GM18511 (cell line): ENCODE data around the gene IFNK.
"Not testable (repeated sequence)": the region's sequence is repeated elsewhere in the genome, so short reads cannot be mapped to it uniquely, and the experiment has no call there.

Experiments
- ATAC-seq: cut with Tn5 transposase; IDR thresholded peaks from one replicate; pipeline ENCODE4 v1.9.1; 2021; ENCODE audit warnings: mild to moderate bottlenecking, moderate library complexity; ENCODE audit not compliant: unreplicated experiment

IFNK gene, protein sequence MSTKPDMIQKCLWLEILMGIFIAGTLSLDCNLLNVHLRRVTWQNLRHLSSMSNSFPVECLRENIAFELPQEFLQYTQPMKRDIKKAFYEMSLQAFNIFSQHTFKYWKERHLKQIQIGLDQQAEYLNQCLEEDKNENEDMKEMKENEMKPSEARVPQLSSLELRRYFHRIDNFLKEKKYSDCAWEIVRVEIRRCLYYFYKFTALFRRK

DNA sequence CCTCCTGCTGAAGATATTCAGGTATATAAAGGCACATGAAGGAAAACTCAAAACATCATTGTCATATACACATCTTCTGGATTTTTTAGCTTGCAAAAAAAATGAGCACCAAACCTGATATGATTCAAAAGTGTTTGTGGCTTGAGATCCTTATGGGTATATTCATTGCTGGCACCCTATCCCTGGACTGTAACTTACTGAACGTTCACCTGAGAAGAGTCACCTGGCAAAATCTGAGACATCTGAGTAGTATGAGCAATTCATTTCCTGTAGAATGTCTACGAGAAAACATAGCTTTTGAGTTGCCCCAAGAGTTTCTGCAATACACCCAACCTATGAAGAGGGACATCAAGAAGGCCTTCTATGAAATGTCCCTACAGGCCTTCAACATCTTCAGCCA, at the start of gene IFNK:
Gene IFNK, plus strand, starts transcription at position 55 of the 400 bp plus-strand sequence. Its CDS starts 47 bp downstream, at position 102.
- ATAC-seq = no peak

DNA sequence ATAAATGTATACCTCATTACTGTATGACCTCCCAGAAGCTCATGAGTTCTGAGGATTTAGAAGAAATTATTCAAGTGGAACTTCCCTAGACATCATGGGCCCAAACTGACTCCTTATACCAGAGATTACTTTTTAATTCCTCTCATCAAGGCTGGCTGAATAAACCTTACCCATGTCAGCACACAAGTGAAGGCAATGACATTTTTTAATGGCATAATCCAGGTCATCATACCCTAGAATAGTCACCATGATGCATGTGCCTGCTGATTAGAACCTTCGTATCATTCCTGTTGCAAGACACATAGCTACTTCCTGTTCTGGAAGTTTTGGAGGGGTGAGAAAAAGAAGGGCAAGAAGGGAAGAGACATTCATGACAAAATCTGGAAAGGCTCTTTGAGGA, 49.8 kb upstream of the IFNK start:
- no peak for ATAC-seq

DNA sequence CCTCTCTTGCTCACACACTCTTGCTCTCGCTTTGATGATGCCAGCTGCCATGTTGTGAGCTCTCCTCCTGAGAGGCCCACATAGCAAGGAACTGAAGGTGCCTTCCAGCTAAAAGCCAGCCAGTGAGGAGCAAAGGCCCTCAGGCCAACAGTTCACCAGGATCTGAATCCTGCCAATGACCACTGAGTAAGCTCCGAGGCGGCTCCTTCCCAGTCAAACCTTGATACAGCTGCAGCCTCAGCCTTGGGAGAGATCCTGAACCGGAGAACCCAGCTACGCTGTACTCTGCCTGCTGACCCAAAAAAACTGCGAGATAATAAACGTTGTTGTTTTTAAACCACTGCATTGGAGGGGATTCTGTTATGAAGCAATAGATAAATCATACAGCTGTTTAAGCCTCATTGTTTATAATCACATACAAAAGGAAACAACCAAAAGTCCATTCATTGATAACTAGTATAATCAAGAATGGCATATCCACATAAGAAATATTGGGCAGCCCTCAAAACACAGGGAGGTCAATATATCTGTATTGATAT, 49.0 kb upstream of the IFNK start:
- ATAC-seq = no peak

DNA sequence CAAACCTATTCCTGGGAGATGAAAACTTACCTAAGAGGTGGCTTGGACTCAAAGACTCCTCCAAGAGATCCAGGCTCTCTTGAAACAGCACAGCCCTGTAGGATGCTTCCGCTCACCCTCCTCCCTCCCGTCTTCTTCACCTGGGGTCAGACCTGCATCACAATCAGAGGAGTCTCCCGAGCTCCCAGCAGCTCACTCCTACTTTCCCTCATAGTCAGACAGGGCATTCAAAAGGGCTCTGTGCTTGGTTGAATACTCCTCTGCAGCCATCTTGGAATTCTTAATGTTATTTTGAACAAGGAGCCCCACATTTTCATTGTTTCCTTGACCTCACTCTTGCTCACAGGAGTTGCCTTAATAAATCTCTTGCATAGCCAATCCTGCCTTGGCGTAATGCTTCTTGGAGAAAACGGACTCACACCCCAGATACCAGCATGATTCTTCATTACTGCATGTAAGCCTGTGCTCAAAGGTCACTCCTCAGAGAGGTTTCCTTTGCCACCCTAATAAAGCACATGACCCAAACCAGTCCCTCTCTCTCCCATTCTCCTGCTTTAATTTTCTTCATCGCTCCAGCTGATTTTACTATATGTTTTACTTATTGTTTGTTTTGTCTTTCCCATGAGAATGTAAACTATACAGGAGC, 47.1 kb upstream of the IFNK start:
- no peak for ATAC-seq

DNA sequence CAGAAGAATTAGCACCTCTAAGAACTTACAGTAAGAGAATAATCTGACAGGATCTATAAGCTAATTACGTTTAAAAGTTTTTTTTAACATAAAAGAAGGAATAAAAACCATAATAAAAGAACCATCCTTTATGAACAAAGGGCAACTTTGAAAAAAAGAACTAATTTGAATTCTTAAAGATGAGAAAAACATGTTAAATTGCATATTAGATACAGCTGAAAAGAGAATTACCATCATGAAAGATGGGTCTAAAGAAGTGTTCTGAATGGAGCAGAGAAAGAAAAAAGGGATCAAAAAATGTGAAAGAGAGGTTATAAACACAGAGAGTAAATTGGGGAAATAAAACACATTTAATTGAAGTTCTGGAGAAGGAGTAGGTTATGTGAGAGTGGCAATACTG, 45.8 kb upstream of the IFNK start:
- no peak for ATAC-seq

DNA sequence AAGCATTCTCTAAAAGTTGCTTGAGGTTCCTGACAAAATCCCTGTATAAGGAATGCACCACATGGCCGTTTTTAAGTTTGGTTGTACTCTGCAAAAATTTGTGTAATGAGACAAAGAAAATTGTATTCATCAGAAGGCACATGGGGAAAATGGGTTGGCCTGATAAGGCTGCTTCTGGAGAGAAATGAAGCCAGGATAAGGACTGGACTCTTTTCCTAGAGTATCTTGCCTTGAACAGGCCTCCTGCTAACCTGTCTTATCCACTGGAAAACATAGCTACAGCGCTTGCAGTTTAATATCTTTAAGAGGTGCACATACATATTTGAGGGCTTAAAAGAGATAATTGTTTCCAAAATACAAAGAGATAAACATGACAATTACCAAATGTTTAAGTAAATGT, 41.4 kb upstream of the IFNK start:
- no peak for ATAC-seq

DNA sequence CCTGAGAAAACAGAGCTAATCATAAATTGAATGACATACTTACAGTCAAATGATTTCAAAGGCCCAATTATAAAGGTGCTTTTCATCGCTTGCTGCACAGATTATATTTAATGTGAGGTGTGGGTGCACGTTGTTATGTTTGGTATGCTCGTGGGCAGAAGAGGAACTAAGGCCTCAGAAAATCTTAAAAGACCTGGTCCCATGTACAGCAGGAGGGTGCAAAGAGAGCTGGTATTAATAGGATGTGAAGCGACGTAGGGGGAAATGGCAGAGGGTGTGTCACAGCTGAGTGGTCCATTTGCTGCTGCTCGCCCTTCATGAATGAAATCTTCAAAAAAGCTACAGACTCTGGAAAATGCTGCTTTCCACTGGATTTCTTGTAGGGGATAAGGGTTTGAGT, 40.5 kb upstream of the IFNK start:
- no peak for ATAC-seq

DNA sequence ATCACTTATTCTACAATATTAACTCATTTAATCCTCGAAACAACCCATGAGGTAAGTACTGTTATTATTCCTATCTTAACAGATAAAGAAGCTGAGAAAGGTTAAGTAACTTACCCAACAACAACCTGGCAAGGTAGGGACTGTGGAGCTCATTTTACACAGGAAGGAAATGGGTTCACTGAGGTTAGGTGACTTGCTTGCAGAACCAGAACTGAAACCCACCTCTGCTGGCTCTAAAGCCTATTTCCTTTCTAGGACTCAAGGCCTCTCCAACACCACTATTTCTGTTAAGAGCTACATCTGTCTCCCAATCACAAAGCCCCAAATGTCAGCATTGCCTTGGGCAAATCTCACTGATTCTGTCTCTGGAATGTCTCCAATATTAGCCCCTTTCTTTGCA, 38.9 kb upstream of the IFNK start:
- peak; percentile 80 for ATAC-seq

DNA sequence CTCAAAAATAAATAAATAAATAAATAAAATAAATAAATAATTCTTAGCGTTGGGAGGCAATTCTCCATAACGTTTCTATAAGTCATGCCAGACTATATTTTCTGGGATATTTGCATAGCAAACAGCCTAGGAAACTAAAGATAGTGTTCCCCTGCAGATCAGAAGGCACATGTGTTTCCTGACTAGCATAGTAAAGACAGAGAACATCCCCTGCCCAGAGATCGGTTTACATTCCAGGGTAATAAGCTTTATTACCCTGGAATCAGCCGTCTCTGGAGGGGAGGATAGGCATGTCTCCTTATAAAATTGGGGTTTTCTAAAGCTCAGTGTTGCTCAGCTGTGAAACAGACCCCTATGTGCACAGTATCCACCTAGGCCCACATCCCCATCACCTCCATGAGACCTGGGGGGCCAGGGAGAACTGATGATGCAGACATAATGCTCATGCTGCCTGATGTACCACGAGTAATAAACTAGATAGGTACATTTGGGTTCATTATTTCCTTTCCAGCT, 36.9 kb upstream of the IFNK start:
- ATAC-seq = no peak

DNA sequence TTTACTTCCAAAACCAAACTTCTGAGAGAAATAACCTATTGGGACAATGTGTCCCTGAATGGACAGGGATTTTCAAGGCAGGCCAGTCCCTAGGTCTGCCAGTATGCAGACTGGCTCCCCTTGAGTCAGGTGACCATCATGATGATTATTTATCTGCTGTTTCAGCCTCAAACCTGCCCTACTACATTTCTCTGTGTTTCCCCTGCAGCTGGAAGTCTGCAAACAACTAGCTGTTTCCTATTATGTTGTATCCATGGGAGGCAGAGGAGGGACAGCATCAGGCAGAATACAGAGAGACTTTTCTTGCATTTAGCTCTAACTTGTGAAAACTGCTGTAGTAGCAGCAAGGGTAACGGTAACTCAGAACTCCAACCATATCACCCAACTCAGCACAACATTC, 36.2 kb upstream of the IFNK start:
- no peak for ATAC-seq

DNA sequence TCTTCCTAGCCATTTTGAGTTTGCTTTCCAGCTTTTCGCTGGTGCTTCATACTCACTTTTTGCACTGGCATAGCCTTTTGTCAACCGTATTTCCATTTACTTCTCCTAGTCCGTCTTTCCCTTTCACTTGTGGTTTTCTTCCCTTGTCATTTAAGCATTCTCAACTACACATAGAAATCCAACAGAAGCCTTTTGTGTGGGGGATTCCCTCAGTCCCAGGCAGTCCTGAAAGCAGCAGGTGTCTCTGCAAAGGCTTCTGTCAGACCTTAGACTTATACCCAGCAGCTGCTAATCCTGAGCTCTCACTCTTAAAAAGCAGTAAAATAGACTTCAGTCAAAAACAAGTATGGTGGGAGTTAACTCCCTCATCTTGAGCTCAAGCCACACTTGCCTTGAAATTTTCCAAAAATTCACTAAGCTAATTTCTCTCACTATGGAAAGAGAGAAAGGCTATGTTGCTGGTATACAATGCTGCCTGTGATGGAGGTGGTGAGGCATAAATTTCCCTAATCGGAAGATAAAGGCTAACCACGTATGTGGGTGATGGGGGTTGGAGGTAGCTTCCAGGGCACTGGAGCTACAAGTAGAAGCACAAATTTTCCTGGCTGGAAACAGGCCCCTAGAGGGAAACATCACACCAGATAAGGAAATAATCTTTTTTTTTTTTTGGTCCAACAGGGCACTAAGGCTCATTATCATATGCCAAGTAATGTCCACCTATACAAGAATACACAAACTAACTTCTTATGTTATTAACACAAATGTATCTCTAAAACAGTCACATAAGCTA, 34.8 kb upstream of the IFNK start:
- ATAC-seq = peak; percentile 76

DNA sequence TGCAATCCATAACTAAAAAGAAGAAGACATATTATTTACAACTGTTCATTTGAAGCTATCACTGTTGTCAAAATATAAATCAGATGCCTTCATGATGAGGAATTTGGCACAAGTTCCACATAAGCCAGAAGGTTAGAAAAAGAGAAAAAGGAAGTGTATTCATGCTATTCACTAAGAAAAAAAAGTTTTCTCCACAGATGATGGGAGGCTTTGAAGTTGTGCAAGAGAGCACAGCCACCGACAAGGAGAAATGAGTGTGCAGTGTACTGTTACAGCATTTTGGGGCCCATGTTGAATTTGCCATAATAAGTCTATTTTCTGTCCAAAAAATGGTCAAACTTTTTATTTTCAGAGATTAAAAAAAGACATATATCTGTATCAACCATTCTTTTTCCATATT, 32.9 kb upstream of the IFNK start:
- no peak for ATAC-seq

DNA sequence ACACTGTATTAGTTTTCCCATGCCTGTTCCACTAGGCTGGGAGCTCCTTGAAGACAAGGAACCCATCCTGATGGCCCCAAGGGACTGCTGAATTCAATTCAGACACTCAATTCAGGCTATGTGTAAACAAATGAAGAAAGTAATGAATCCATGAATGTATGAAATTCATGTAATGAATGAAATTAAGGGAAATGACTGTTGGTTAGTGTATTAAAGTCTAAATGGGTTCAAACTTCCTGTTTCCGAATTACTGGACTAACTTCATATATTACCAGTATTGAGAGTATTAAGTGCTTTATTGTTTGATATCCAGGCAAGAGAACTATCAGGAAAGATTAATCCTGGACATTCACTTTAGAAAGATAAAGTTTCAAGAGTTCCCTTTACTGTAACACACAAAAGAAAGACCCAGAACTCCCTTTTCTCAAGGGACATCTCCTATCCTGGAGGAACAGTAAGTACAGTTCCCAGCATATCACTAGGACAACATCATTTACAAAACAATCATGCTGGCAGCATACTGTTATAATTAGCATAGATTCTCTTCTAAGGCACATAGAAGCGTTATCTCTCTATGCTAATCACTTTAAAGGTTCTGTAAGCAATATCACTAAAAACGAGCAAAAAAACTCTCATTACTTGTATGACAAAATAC, 28.5 kb upstream of the IFNK start:
- no peak for ATAC-seq

DNA sequence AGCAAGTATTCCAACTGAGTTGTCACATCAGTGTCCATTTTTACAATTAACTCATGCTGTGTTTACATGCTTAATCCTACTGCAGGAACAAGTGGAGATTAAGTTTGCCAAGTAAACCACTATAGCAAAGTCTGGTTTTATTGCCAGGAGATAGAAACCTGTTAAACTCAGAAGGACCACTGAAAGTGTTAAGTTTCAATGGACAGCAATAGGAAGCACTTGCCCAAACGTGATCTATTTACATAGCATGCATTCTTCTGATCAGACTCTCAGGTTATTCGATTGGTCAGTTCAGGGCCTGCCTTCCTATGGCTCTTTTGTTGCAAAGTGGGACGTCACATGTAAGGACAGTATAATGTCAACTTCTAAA, 28.0 kb upstream of the IFNK start:
- no peak for ATAC-seq

DNA sequence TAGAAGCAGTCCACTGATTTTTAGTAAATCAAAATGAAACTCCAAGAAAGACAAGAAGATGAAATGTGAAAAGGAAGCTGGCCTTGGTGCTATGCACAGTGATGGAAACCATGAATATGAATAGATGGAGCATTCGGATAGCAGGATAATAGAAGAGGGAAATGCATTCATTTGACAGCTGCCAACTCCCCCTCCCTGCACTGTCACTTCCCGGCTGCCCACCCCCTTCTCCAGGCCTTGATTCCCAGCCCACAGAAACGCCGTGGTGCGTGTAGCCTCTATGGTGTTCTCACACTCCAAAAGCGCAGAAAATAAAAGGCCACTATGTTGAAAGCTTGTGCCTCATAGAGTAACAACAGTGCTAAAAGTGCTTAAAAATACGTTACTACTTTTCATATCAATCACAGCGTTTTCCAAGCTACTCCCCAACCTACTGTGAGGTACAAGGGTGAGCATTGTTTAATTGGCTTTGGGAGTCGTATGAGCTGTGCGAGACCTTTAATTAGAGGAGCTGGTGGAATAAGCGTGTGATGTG, 26.1 kb upstream of the IFNK start:
- no peak for ATAC-seq

DNA sequence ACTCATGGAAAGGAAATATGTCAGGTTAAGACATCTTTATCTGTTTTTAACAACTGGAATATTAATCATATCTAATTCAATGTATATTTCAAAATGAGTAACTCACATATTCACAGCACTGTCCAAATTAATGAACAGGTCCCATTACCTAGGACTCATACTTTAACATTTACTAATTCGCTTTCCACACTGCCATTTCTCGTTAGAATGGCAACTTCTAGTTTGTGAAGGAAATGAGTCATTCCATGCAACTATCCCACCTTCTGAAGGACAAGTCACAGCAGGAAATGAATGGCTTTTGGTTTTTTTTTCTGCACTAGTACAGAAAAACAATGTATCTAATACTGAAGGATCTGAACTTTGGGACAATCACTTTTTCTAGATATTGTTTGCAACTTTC, 24.6 kb upstream of the IFNK start:
- peak; percentile 60 for ATAC-seq

DNA sequence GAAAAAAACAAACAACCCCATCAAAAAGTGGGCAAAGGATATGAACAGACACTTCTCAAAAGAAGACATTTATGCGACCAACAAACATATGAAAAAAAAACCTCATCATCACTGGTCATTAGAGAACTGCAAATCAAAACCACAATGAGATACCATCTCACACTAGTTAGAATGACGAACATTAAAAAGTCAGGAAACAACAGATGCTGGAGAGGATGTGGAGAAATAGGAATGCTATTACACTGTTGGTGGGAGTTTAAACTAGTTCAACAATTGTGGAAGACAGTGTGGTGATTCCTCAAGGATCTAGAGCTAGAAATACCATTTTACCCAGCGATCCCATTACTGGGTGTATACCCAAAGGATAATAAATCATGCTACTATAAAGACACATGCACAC, 23.2 kb upstream of the IFNK start:
- ATAC-seq = not testable (repeated sequence)

DNA sequence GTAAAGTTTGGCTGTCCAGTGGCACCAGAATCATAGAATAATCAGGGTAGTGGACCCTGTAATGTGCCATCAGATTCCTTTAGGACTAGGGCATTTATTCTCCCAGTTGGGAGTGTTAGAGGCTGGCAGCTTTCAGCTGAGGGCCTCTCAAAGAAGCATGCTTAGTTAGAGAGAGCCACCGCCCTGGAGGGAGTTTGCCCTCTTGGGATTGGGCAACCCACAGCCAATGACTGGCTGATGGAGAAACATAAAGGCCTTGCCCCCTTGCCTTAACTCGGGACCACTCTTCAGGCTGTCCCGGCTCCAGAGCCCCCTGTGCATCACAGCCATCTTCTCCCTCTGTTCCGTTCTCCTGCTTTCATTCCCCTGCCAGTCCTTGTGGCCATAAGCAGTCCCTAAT, 20.5 kb upstream of the IFNK start:
- no peak for ATAC-seq

DNA sequence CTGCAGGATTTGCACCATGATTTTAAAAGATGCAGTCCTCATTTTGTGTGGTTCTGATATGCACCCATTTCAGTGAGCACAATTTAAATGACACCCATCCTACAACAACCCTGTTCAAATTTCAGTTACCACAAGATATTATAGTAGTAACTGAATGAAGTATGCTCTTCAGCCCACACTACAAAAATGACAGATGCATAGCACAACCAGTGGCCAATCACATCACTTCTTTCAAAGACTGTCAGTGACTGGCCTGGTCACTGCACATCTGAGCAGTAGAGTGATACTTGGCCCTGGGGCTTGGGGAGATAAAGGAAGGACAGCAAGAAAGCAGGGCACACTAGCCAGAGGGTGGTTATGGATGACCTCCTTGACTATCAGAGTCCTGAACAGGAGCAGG, 19.8 kb upstream of the IFNK start:
- ATAC-seq = no peak

DNA sequence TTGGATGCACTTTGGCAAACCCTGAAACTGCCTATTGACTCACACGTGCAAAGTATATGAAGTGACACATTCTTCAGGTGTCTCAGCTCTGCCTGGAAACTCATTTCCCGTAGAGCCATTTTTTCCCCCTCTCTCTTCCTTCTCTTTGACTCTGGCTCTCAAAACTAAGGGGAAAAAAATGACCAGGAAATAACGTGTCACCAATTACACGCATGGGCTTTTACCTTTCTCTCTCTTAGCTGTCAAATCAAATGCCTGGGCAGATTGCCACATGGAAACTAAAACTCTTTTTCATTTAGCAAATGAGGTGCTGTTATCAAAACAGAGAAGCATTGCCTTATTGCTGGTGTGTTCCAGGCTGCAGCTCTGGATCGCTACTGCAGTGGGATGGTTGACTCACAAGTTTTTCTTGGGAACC, 18.3 kb upstream of the IFNK start:
- no peak for ATAC-seq

DNA sequence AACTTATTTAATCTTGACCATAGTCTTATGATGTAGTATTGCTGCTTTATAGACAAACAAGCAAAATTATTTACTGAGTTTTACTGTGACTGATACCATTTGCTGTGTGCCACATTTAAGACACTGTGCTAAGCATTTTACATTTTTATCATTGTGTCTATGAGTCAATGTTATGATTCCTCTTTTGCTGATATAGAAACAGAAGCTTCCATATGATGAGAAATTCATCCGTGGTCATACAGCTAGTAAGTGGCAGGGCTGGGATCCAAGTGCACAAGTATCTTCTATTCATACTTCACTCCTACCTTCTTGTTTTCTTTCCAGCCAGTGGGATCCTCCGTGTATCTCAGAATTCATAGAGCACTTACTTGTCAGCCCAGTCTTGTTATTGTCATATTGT, 17.1 kb upstream of the IFNK start:
- no peak for ATAC-seq
